GM18517 (cell line): ENCODE results near the gene PCNT.
"Not testable (repeated sequence)": the region's sequence is repeated elsewhere in the genome, so short reads cannot be mapped to it uniquely, and the experiment has no call there.

ENCODE experiments used
- ATAC-seq: cut with Tn5 transposase; IDR thresholded peaks from one replicate; pipeline ENCODE4 v1.9.1; 2021; ENCODE audit warnings: mild to moderate bottlenecking, moderate library complexity; ENCODE audit not compliant: unreplicated experiment

The PCNT gene

GRCh38 chr21:46401186-46401910, 77.4 kb downstream of the PCNT start:
- ATAC-seq, result no peak

- no peak for ATAC-seq
Measured at GRCh38 chr21:46402421-46402820, 78.5 kb downstream of the PCNT start.

DNA sequence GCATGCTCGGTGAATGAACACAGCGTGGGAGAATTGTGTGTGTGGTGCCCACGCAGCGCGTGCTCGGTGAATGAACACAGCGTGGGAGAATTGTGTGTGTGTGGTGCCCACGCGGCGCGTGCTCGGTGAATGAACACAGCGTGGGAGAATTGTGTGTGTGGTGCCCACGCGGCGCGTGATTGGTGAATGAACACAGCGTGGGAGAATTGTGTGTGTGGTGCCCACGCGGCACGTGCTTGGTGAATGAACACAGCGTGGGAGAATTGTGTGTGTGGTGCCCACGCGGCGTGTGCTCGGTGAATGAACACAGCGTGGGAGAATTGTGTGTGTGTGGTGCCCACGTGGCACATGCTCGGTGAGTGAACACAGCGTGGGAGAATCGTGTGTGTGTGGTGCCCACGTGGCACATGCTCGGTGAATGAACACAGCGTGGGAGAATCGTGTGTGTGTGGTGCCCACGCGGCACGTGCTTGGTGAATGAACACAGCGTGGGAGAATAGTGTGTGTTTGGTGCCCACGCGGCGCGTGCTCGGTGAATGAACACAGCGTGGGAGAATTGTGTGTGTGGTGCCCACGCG, 79.4 kb downstream of the PCNT start:
- ATAC-seq, result not testable (repeated sequence)

- ATAC-seq, result no peak
Measured at GRCh38 chr21:46404306-46404705, 80.3 kb downstream of the PCNT start.

- ATAC-seq, result no peak
Measured at GRCh38 chr21:46406001-46406400, 82.0 kb downstream of the PCNT start.

DNA sequence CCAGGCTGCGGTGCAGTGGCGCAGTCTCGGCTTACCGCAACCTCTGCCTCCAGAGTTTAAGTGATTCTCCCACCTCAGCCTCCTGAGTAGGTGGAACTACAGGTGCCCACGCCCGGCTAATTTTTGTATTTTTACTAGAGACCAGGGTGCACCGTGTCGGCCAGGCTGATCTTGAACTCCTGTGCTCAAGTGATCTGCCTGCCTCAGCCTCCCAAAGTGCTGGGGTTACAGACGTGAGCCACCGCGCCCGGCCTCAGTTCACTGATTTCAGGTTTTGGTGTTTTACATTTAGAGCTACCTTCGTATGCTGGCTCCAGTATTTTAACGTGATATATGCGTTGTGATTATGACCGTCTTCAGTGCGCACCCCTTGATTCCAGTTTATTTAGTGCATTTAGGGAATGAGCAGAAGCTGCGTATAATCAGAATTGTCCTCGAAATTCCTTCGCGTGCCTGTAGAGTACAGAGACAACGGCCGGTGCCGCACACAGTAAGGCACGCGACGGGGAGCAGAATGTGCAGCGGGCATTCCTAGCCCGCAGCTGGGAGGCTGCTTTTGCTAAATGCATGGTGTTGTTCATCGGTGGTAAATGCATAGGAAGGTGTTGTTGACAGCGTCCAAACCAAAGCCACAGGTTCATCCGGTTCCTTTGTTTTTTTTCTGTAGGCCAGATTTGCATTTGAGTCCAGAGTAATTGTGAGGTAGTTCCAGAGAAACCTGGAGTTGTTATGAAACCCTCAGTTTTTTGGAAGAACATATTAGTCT, 85.9 kb downstream of the PCNT start:
- ATAC-seq, result no peak

GRCh38 chr21:46410516-46410915, 86.6 kb downstream of the PCNT start:
- ATAC-seq, result no peak

GRCh38 chr21:46411236-46411635, 87.3 kb downstream of the PCNT start:
- ATAC-seq, result no peak

DNA sequence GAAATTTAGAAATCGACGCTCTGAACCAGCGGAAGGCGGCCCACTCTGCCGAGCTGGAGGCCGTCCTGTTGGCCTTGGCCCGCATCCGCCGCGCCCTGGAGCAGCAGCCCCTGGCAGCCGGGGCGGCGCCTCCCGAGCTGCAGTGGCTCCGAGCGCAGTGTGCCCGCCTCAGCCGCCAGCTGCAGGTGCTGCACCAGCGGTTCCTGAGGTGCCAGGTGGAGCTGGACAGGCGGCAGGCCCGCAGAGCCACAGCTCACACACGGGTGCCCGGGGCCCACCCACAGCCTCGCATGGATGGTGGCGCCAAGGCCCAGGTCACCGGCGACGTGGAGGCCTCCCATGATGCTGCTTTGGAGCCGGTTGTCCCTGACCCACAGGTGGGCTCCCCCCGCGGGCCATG, 87.7 kb downstream of the PCNT start:
- ATAC-seq, result no peak

DNA sequence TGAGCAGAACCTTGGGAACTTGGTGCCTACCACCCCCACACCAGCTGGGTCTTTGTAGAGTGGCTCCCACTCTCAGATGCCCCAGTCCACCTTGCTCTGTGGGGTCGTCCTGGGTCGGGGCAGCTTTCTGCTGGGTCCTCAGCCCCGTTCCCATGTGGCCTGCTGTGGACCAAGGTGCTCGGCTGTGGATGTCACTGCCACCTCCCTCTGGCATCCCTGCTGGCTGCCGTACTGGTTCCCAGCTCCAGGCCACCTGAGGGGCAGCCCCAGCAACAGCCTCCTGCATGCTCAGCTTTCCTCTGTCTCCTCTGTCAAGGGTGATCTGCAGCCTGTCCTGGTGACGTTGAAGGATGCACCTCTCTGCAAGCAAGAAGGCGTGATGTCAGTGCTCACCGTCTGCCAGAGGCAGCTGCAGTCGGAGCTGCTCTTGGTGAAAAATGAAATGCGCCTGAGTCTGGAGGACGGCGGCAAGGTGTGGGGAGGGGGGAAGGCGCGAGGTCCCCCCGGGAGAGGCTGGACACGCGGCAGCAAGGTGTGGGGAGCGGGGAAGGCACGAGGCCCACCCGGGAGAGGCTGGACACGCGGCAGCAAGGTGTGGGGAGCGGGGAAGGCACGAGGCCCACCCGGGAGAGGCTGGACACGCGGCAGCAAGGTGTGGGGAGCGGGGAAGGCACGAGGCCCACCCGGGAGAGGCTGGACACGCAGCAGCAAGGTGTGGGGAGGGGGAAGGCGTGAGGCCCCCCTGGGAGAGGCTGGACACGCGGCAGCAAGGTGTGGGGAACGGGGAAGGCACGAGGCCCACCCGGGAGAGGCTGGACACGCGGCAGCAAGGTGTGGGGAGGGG, 88.8 kb downstream of the PCNT start:
- no peak for ATAC-seq

DNA sequence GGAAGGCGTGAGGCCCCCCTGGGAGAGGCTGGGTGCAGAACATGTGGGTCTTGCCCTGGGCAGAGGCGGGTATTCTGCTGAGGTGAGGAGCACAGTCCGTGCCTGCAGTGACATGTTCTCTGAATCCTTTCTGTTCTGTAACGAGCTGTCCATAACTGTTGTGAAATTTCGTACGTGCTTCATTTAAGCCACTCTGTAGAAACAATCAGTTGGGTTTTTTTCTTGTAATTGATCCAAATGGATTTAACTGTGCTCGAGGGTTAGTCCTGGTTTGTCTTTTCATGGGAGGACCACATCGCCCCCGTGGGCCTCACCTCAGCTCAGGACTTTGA, 89.4 kb downstream of the PCNT start:
- no peak for ATAC-seq

- ATAC-seq, result no peak
Measured at GRCh38 chr21:46414965-46415275, 91.0 kb downstream of the PCNT start.

DNA sequence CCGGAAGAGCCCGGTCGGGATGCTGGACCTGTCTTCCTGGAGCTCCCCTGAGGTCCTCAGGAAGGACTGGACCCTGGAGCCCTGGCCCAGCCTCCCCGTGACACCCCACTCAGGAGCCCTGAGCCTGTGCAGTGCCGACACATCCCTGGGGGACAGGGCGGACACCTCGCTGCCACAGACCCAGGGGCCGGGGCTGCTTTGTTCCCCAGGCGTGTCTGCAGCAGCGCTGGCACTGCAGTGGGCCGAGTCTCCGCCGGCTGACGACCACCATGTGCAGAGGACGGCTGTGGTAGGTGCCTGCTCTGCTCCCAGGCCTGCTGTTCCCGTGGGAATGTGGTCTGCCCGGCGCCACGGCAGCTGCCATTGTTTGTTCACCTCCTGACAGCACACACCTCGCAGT, 92.6 kb downstream of the PCNT start:
- no peak for ATAC-seq

GRCh38 chr21:46418265-46418946, 94.5 kb downstream of the PCNT start:
- no peak for ATAC-seq

DNA sequence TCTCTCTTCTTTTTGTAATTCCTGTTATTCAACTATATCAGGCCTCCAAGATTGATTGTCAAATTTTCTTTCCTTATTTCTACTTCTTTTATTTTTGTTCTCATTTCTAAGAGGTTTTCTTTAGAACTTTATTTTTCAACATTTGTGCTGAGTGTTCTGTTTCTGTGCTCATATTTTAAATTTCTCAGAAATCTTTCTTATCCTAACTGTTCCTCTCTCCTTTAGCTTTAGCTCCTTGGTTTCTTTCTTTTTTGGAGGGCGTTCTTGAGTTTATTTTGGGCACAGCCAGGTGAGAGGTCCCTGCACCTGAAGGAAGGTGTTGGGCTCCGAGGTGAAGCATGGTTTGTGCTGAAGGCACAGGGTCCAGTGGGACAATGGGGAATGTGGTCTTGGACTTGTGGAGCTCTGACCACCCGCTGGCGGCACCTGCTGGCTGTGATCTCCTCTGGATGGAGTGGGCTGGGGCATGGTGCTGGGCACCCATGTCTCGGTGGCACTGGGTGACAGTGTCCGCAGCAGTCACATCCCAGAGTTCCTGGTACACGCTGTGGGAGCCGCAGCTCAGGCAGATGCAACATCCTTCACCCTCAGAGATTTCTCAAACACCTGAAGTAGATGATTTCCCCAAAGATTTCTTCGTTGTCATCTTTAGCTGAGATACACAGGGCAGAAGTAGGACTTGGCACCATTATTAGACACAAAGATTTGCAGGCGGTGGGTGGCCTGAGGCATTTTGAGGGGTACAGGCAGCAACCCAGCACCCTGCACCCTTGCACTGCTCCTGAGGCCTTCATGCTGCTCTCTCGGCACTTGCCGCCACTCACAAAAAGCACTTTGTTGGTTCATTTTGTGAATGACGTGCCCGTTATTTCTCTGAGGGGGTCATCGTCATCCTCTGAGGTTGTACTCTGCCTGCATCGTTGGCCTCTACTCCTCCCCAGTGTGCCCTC, 96.6 kb downstream of the PCNT start:
- no peak for ATAC-seq

GRCh38 chr21:46421191-46421750, 97.3 kb downstream of the PCNT start:
- ATAC-seq, result no peak

- no peak for ATAC-seq
Measured at GRCh38 chr21:46421756-46422555, 98.0 kb downstream of the PCNT start.

DNA sequence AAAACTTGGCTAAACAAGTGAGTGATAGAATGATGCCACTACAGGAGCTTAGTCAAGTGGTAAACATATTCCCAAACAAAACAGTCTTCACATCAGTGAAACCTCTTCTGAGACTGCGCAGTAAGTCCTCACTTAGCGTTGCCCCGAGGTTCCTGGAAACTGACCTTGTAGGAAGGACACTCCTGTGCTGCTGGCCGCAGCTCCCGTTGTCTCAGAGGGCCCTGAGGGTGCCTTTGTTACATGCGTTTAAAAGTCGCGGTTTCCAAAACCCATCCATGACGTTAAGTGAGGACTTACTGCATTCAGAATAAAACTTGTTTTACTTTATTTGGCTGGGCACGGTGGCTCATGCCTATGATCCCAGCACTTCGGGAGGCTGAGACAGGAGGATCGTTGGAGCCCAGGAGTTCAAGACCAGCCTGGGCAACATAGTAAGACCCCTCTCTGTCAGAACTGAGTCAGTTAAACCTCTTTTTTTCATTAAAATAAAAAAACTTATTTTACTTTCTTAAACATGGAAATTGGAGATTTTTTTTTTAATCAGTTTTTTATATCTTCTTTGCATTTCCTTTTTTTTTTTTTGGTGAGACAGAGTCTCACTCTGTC, 98.8 kb downstream of the PCNT start:
- no peak for ATAC-seq
